ENCODE data around the gene GALNT15.

The GALNT15 gene

DNA sequence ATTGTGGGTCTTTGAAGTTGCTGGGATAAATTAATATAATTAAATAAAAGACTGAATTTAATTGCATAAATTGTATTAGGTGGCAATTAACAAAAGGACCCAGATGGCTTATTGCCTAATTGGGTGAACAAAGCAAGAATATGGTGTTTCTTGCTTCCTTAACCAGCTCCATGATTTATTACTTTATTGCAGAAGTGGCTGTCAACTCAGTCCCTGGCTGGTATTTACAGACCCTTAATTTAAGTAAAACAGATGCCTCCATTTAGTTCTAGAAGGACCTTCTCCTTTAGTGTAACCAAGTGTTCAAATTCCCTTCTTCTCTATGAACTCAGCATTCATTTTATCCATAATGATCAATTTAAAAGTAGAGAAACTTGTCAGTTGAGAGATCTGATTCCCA is 55.2 kb downstream of the GALNT15 start:
- no peak for DNase-seq (ENCODE audit: low read depth)

DNA sequence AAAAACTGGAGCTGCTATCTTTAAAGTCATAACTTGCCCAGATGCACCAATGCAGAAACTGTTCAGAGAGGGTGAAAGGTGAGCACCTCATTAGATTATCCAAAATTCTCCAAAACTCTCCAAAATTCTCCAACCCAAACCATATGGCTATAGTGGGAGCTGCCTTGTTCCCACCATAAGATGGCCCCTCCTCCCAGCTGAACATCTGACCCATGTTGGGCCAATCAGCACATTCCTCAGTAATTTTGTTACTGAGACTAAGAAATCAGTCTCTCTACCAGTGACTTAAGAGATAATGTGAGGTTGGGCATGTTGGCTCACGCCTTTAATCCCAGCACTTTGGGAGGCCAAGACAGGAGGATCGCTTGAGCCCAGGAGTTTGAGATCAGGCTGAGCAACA is 57.5 kb downstream of the GALNT15 start:
- no peak for DNase-seq (ENCODE audit: low read depth)

DNA sequence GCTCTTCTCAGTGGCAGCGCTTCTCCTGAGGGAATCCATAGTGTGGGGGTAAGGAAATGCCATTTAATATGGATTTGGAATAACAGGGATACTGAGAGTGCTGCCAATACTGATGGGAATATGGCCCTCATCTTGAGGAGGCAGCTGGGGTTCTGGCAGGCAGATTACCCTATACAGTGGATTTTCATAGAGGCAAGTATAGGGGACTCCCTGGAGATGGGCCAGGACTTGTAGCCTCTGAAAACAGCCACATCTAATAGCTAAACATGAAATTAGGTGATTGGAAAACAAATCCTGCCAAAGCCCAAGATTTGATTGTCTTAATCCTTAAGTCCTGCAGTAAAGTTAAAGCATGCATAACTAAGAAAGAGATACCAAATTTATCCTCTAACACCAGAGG is 59.3 kb downstream of the GALNT15 start:
- DNase-seq (ENCODE audit: low read depth), result no peak

DNA sequence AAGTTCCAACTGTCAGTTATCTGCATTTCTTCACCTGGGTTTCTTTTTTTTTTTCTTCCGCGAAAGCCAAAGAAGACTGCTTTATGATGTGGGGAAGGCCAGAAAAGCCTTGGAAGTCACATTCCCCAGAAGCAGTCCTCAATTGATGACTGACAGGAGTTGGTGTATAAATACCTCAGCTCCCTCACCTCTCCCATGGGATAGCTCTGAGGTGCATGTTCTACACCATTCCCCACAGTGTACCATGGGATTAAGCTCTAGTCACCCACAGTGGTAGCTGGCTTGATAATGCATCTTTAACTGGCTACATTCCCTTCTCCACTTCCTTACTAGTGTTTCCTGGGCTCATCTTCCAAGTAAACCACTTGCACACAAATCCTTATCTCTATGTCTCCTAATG is 59.8 kb downstream of the GALNT15 start:
- no peak for DNase-seq (ENCODE audit: low read depth)

- DNase-seq (ENCODE audit: low read depth), result no peak
Measured at GRCh38 chr3:16236030-16236639, 61.7 kb downstream of the GALNT15 start.

DNA sequence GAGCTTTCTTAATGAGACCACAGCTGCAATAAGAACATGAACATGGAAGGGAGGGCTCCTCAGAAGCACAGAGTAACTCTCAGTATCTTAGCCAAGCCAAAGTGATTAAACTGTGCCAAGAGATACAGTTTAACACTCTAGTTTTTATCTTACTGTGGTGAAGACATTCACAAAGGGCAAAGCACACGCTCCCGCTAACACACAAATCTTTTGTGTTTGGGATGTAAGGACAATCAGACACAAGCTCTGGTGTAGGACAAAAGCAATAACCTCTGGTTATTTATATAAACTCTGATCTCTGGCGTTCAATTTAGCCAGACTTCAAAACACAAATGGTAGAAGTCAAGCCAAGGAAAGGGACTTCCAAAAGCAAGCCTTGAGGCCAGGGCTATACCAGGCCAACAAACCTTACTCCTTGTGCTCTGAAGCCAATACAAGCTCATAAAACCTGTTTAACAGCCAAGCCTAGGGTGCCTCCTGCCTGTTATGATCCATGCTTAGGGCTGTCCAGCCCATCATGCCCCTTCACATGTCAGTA is 62.4 kb downstream of the GALNT15 start:
- no peak for DNase-seq (ENCODE audit: low read depth)

DNA sequence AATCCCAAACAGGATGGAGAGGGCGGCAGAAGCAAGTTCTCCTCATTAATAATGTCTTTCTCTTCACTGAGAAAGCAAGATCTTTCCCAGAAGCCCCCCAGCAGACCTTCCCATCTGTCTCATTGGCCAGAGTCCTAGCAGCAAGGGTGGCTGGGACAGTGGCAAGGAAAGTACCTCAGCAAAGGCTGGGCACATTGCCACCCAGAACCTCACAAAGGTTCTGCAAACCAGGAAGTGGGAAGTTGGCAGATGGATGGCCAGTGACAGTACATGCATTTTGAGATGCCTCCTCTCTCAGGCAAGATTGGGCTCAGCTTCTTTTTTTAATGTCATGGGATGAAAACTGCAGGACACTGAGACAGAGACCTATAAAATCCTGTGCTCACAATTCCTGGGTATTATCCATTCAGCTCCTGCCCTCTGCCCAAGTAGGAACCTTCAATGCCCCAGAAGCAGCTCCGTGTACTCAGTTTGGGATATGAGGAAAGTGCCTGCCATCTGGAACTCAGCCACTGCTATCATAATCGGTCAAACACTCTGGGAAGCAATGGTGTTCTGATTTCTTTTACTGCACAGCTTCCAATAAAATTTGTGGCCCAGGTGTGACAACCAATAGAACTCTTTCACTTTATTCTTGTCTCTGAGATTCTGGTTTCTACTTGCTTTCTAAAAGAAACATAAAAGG is 64.7 kb downstream of the GALNT15 start:
- no peak for DNase-seq (ENCODE audit: low read depth)

GRCh38 chr3:16239780-16240179 is 65.3 kb downstream of the GALNT15 start:
- no peak for DNase-seq (ENCODE audit: low read depth)

DNA sequence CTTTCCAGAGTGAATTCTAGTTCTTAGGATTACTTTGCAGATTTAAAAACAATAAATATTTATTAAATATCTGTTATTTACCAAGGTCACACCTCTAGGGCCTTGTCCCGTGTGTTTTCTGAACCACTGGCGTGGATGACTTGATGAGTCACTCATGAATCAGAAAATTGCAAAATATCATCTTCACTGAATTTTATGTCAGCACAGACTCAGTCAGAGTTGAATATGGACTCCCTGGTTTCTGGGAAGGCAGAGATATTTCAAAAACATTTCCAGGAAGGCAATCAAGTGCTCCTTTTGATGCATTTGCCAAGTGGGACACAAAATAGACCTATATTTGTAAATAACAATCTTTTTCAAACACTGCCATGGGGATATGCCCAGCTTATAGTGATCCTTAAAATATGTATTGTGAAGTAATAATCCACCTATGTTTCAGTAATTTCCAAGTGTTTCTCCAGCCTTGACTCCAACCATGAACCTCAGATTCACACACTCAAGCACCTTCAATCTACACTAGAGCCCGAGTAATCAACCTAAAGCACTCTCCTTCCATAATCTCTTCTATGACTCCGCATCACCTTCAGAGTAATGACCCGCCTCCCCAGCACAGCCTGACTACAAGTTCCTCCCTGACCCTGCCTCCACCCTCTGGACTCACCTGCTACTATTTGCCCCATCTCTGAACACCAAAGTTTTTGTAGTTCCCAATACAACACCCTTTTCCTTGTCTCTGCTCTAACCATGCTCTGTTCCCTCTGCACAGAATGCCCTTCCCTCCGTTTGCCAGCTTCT is 65.9 kb downstream of the GALNT15 start:
- no peak for DNase-seq (ENCODE audit: low read depth)

- DNase-seq (ENCODE audit: low read depth), result no peak
Measured at GRCh38 chr3:16241225-16241624, 66.7 kb downstream of the GALNT15 start.

- no peak for DNase-seq (ENCODE audit: low read depth)
Measured at GRCh38 chr3:16242177-16242576, 67.7 kb downstream of the GALNT15 start.

- no peak for DNase-seq (ENCODE audit: low read depth)
Measured at GRCh38 chr3:16243706-16244490, 69.4 kb downstream of the GALNT15 start.

DNA sequence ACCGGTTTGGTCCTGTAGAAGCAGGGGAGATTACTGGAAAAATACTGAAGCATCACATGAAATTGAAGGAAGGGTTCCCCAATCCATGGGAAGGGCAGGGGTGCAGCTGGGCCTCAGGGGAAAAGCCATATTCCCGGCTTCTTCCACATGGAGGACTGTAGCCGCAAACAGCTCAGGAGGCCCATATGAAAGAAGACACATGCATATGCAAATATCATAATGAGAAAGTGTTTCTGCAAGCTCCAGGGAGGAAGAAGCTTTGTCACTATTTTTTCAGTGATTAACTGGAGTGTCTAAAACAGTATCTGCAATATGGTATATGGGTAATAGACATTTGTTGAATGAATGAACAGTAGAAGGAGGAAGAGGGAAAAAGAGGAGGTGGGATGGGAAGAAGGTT is 71.1 kb downstream of the GALNT15 start:
- no peak for DNase-seq (ENCODE audit: low read depth)

GRCh38 chr3:16247282-16248061 is 73.0 kb downstream of the GALNT15 start:
- peak; percentile 38 for DNase-seq (ENCODE audit: low read depth)

- DNase-seq (ENCODE audit: low read depth), result no peak
Measured at GRCh38 chr3:16248556-16248955, 74.1 kb downstream of the GALNT15 start.

- DNase-seq (ENCODE audit: low read depth), result no peak
Measured at GRCh38 chr3:16249336-16249735, 74.9 kb downstream of the GALNT15 start.

DNA sequence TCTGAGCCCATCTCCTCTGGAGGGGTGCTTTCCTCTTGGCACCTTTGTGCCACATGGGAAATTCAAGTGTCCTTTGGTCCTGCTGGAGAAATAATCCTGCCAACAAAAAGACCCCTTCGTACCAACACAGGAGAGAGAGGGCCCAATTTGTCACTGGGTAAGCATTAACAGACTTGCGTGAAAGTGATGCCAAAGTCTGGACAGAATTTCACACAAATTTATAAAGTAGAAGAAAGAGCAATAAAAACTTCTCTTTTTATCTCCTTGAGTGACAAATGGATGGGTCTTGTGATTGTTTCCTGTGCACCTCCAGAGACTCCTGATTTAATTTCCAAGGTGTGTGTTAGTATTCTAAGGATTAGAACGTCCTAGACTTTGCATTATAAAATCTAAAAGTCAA is 75.4 kb downstream of the GALNT15 start:
- no peak for DNase-seq (ENCODE audit: low read depth)

GRCh38 chr3:16251316-16252085 is 77.0 kb downstream of the GALNT15 start:
- no peak for DNase-seq (ENCODE audit: low read depth)

DNA sequence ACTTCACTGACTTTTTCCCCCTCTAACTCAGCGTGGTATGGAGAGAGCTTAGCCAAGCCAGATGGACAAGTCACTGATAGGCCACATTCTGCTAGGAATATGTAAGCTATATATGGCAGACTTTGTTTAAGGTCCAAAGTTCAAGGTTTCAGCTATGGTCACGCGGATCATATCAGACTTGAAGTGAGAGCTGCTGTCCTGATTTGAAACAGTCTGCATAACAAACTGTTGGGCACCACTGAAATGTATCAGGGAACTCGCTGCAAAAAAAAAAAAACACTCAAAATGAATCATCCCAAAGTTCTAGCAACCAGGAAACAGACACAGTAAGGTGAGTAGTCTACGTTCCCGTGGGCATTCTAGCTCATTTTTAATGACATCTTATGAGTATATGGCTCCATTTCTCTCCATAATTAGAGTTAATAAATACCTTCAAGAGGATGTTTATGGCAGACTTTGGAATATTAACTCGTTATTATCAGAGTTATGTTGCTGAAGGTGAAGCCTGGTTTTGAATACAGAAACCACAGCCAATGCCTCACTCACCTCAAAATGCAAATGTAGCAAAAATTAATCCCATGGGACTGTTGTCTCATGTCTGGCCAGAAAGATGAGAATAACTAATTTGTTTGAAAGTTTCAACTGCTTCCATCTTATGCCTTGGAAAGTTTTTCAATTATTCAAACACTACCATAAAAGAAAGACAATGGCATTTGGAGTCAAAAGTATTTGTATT is 77.9 kb downstream of the GALNT15 start:
- no peak for DNase-seq (ENCODE audit: low read depth)

DNA sequence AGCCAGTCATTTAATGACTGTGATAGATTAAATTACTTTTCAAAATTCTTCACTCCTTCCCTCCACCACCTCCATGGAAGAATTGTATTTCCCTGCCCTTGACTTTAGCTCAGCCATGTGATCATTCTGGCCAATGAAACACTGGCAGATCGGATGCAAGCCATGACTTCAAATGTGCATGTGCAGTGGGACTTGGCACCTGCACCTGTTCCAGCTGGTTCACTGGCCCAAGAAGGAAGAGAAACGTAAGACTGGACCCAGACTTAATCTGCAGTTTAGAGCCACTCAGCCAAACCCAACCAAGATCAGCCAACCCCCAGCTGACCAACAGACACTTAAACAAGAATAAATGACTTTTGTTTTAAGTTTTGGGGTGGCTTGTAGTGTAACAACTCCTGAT is 78.5 kb downstream of the GALNT15 start:
- DNase-seq (ENCODE audit: low read depth), result no peak

All from stimulated activated CD8-positive, alpha-beta memory T cell treated with anti-CD3 and anti-CD28 coated beads, Interleukin-7, amount 100 ng/mL, for 24 hours (primary cell).